ENCODE results near the gene IFT88.

Gene IFT88

DNA sequence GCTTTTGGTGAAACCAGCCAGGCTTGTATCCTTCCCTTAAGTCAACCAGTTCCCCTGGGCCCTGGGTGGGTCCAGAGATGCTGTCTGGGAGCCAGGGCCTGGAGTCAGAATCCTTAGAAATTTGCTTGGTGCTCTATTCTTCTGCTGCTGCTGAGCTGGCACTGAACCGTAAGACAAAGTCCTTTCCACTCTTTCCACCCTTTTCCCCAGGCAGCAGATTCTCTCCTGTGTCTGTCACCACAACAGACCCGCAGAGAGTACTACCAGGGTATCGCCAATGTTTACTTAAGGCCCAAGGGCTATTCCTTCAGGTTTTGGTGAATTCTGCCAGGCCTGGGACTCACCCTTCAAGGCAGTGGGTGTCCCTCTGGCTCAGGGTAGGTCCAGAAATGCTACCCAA is 12.2 kb downstream of the IFT88 start:
- Histone ChIP-seq H3K4me3 (ENCODE audit: low read depth in 1 of 2, low read length in 1 of 2) (no peak overlapping the region), H3K4me1 (ENCODE audit: control insufficient read depth in 1 of 2, insufficient read depth in 1 of 2, low read depth in 1 of 2, low read length in 1 of 2) (peaks cover 0 to 4% of the 10 kb centered on the region in 2 experiments), H3K27ac (no peak overlapping the region), H3K9me3 (no peaks in the 10 kb centered on the region), H3K36me3 (no peaks in the 10 kb centered on the region), H3K27me3 (no peaks in the 10 kb centered on the region)
- TF ChIP-seq, protein P1, sequence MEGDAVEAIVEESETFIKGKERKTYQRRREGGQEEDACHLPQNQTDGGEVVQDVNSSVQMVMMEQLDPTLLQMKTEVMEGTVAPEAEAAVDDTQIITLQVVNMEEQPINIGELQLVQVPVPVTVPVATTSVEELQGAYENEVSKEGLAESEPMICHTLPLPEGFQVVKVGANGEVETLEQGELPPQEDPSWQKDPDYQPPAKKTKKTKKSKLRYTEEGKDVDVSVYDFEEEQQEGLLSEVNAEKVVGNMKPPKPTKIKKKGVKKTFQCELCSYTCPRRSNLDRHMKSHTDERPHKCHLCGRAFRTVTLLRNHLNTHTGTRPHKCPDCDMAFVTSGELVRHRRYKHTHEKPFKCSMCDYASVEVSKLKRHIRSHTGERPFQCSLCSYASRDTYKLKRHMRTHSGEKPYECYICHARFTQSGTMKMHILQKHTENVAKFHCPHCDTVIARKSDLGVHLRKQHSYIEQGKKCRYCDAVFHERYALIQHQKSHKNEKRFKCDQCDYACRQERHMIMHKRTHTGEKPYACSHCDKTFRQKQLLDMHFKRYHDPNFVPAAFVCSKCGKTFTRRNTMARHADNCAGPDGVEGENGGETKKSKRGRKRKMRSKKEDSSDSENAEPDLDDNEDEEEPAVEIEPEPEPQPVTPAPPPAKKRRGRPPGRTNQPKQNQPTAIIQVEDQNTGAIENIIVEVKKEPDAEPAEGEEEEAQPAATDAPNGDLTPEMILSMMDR (IDR thresholded peaks at IDR 0.05): no peak

DNA sequence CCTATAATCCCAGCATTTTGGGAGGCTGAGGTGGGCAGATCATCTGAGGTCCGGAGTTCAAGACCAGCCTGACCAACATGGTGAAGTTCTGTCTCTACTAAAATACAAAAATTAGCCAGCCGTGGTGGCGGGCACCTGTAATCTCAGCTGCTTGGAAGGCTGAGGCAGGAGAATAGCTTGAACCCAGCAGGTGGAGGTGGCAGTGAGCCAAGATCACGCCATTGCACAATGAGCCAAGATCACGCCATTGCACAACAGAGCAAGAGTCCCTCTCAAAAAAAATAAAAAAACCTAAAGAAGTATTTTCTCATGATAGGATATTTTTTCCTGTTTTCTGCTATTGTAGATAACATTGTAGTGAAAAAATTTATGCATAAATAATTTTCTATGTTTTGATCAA is 13.3 kb downstream of the IFT88 start:
- peaks cover under 1% of the 10 kb centered on the region for H3K9me3 ChIP-seq
- H3K4me1 ChIP-seq (ENCODE audit: control insufficient read depth in 1 of 2, insufficient read depth in 1 of 2, low read depth in 1 of 2, low read length in 1 of 2): peaks cover 0 to 4% of the 10 kb centered on the region in 2 experiments
- H3K27me3 ChIP-seq: no peaks in the 10 kb centered on the region
- TF ChIP-seq, protein P1 (IDR thresholded peaks at IDR 0.05): no peak
- no peak overlapping the region for H3K4me3 ChIP-seq (ENCODE audit: low read depth in 1 of 2, low read length in 1 of 2)
- no peak overlapping the region for H3K27ac ChIP-seq
- no peaks in the 10 kb centered on the region for H3K36me3 ChIP-seq

DNA sequence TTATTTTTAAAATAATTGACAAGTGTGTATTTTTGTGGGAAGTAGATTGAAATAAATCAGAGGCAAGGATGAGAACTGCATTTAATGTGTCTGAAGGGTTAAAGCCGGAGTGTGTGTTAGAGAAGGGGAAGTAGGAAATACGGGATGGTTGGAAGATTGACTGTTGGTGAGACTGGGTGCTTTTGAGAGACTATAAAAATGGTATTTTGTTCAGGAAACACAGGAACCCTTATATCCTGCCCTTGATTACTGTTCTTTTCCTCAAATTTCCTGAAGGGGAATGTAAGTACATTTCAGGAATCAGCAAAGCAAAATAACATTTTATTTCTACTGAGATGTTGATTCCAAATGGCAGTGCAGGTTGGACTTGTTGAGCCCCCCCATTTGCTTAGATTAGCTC is 15.1 kb downstream of the IFT88 start:
- peaks cover 0 to 4% of the 10 kb centered on the region in 2 experiments for H3K4me1 ChIP-seq (ENCODE audit: control insufficient read depth in 1 of 2, insufficient read depth in 1 of 2, low read depth in 1 of 2, low read length in 1 of 2)
- no peaks in the 10 kb centered on the region for H3K36me3 ChIP-seq
- no peak overlapping the region for H3K4me3 ChIP-seq (ENCODE audit: low read depth in 1 of 2, low read length in 1 of 2)
- peaks cover 3% of the 10 kb centered on the region for H3K9me3 ChIP-seq
- H3K27me3 ChIP-seq: no peaks in the 10 kb centered on the region
- no peak overlapping the region for H3K27ac ChIP-seq
- TF ChIP-seq, protein P1 (IDR thresholded peaks at IDR 0.05): no peak

DNA sequence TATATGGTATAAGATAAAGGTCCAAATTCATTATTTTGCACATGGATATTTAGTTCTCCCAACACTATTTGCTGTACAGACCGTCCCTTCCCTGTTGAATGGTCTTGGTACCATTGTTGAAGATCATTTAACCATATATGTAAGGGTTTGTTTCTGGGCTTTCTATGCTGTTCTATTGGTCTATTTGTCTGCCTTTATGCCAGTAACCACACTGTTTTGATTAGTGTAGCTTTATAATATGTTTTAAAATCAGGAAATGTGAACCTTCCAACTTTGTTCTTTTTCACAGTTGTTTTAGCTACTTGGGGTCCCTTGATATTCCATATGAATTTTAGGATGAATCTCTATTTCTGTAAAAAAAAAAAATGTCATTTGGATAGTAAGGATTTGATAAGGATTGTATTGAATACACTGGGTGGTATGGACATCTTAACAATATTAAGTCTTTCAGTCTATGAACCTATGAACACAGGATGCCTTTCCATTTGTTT is 16.9 kb downstream of the IFT88 start:
- Histone ChIP-seq H3K4me1 (ENCODE audit: control insufficient read depth in 1 of 2, insufficient read depth in 1 of 2, low read depth in 1 of 2, low read length in 1 of 2) (peaks cover 0 to 4% of the 10 kb centered on the region in 2 experiments), H3K27me3 (no peaks in the 10 kb centered on the region), H3K4me3 (ENCODE audit: low read depth in 1 of 2, low read length in 1 of 2) (no peak overlapping the region), H3K9me3 (peaks cover 3% of the 10 kb centered on the region), H3K36me3 (no peaks in the 10 kb centered on the region), H3K27ac (no peak overlapping the region)
- TF ChIP-seq, protein P1 (IDR thresholded peaks at IDR 0.05): no peak

DNA sequence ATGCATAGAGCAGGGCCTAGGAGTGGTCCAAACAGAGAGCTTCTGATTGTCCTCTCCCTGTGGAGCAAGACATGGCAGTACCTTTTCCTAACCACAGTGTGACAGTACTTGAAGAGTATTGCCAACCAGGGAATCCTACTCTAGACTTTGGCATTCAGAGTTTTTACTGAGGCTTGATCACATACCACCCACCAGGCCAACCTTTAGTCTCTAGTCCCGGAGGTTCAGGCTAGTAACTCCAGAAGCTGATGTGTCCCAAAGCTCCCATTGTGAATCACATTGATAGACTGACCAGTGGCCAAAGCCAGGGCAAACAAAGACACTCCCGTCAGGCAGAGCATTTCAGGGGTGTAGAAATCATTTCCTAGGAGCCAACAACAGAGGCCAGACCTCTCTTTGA is 18.4 kb downstream of the IFT88 start:
- TF ChIP-seq, protein P1 (IDR thresholded peaks at IDR 0.05): no peak
- peaks cover 0 to 1% of the 10 kb centered on the region in 2 experiments for H3K4me1 ChIP-seq (ENCODE audit: control insufficient read depth in 1 of 2, insufficient read depth in 1 of 2, low read depth in 1 of 2, low read length in 1 of 2)
- H3K27ac ChIP-seq: no peak overlapping the region
- H3K27me3 ChIP-seq: no peaks in the 10 kb centered on the region
- no peaks in the 10 kb centered on the region for H3K36me3 ChIP-seq
- H3K4me3 ChIP-seq (ENCODE audit: low read depth in 1 of 2, low read length in 1 of 2): no peak overlapping the region
- peaks cover 3% of the 10 kb centered on the region for H3K9me3 ChIP-seq
